IMR-90 (cell line): ENCODE data around the gene SCCPDH. TPM values are rescaled to one million over a fixed set of nuclear protein-coding genes. Genes with fewer than 3 reads are reported as not detected.

Experiments used
- ATAC-seq: fragments of 200-7000 bp; cut with Tn5 transposase; 2 replicates; pipeline ENCODE4 v1.9.1; 2020; ENCODE audit warnings: low read depth, mild to moderate bottlenecking, moderate library complexity
- BruUV-seq: library from RNA; stranded (reverse); fragments of 400-500 nt; replicated peaks from 2 replicates; lab custom pipeline; 2021; lab: Mats Ljungman, UMichigan
- CTCF ChIA-PET: fragments of 300-600 bp; formaldehyde crosslinking; extraction: SDS; loops from one replicate; lab custom pipeline; 2021; ENCODE audit warnings: antibody characterized with exemption; lab: Yijun Ruan, JAX
- POLR2A ChIA-PET: fragments of 300-600 bp; sonication (Branson Sonifier 250); formaldehyde crosslinking; loops from one replicate; lab custom pipeline; 2022; ENCODE audit warnings: antibody characterized with exemption; ENCODE audit not compliant: unreplicated experiment; lab: Charles Lee
- DNase-seq: peaks from one replicate; pipeline ENCODE4 v3.0.0; 2013
- H2AFZ ChIP-seq: replicated peaks from 2 replicates; pipeline ENCODE3; 2013; ENCODE audit warnings: low read length, mild to moderate bottlenecking; ENCODE audit not compliant: poor library complexity
- H2AK5ac ChIP-seq: 2 replicates; pipeline ENCODE4 v1.6.1; 2013; ENCODE audit warnings: low read depth, low read length, inconsistent platforms
- H2AK9ac ChIP-seq: replicated peaks from 2 replicates; pipeline ENCODE3; 2013; ENCODE audit warnings: mild to moderate bottlenecking, low read depth, low read length, moderate library complexity; ENCODE audit not compliant: poor library complexity
- H2BK120ac ChIP-seq: 2 replicates; pipeline ENCODE4 v1.6.1; 2013; ENCODE audit warnings: low read depth, low read length, inconsistent platforms
- H2BK15ac ChIP-seq: 3 replicates; pipeline ENCODE4 v1.6.1; 2013; ENCODE audit warnings: low read depth, low read length, inconsistent platforms
- H2BK20ac ChIP-seq: 2 replicates; pipeline ENCODE4 v1.6.1; 2013; ENCODE audit warnings: low read depth, mild to moderate bottlenecking, inconsistent platforms, low read length, moderate library complexity
- H2BK5ac ChIP-seq: 2 replicates; pipeline ENCODE4 v1.6.1; 2013; ENCODE audit warnings: mild to moderate bottlenecking, low read depth, low read length, inconsistent platforms; ENCODE audit not compliant: poor library complexity, severe bottlenecking
- H3K14ac ChIP-seq: replicated peaks from 2 replicates; pipeline ENCODE4 v1.6.1; 2013; ENCODE audit warnings: low read depth, low read length, inconsistent platforms
- H3K18ac ChIP-seq: 2 replicates; pipeline ENCODE4 v1.6.1; 2013; ENCODE audit warnings: low read depth, low read length, control low read depth
- H3K23ac ChIP-seq: 2 replicates; pipeline ENCODE4 v1.6.1; 2013; ENCODE audit warnings: low read depth, low read length, inconsistent platforms
- H3K27ac ChIP-seq: 2 replicates; pipeline ENCODE4 v1.5.1; 2013; ENCODE audit warnings: mild to moderate bottlenecking, control low read depth, low read length; ENCODE audit not compliant: insufficient read depth
- H3K27me3 ChIP-seq: 2 replicates; pipeline ENCODE4 v1.6.1; 2013; ENCODE audit warnings: low read length; ENCODE audit not compliant: control insufficient read depth, insufficient read depth
- H3K36me3 ChIP-seq: 2 replicates; pipeline ENCODE4 v1.6.1; 2013; ENCODE audit warnings: low read length, mixed read lengths; ENCODE audit not compliant: control insufficient read depth, insufficient read depth
- H3K4ac ChIP-seq: 2 replicates; pipeline ENCODE4 v1.6.1; 2013; ENCODE audit warnings: low read depth, low read length, inconsistent platforms
- H3K4me1 ChIP-seq: 2 replicates; pipeline ENCODE4 v1.6.1; 2013; ENCODE audit warnings: low read length, mixed read lengths; ENCODE audit not compliant: control insufficient read depth, insufficient read depth
- H3K4me2 ChIP-seq: 2 replicates; pipeline ENCODE4 v1.6.1; 2013; ENCODE audit warnings: low read depth, mild to moderate bottlenecking, control low read depth, low read length, moderate library complexity
- H3K4me3 ChIP-seq: 2 replicates; pipeline ENCODE4 v1.5.1; 2013; ENCODE audit warnings: low read depth, mild to moderate bottlenecking, control low read depth, low read length, moderate library complexity; ENCODE audit not compliant: insufficient read depth
- H3K56ac ChIP-seq: 2 replicates; pipeline ENCODE4 v1.6.1; 2013; ENCODE audit warnings: low read length, inconsistent platforms; ENCODE audit not compliant: insufficient read depth; ENCODE audit errors: extremely low read depth
- H3K79me1 ChIP-seq, 2 experiments: 2 replicates each; pipeline ENCODE4 v1.6.1; 2013; ENCODE audit warnings: low read length in 2 of 2, inconsistent platforms in 1 of 2, low read depth in 1 of 2
- H3K9ac ChIP-seq: 2 replicates; pipeline ENCODE4 v1.6.1; 2013; ENCODE audit warnings: low read depth, low read length, control low read depth
- H3K9me1 ChIP-seq: 2 replicates; pipeline ENCODE4 v1.6.1; 2013; ENCODE audit warnings: low read length, inconsistent platforms; ENCODE audit not compliant: insufficient read depth
- H3K9me3 ChIP-seq: 2 replicates; pipeline ENCODE4 v1.6.1; 2013; ENCODE audit warnings: low read length; ENCODE audit not compliant: control insufficient read depth, insufficient read depth
- H4K20me1 ChIP-seq: 2 replicates; pipeline ENCODE4 v1.6.1; 2013; ENCODE audit warnings: low read length, inconsistent platforms; ENCODE audit not compliant: insufficient read depth
- H4K5ac ChIP-seq: 2 replicates; pipeline ENCODE4 v1.6.1; 2013; ENCODE audit warnings: mild to moderate bottlenecking, low read depth, low read length, control low read depth
- H4K8ac ChIP-seq, 2 experiments: 2 replicates each; pipeline ENCODE4 v1.6.1; 2013; ENCODE audit warnings: low read depth in 2 of 2, low read length in 2 of 2, control low read depth in 1 of 2, inconsistent platforms in 1 of 2
- H4K91ac ChIP-seq: 2 replicates; pipeline ENCODE4 v1.6.1; 2013; ENCODE audit warnings: low read depth, low read length, inconsistent platforms; ENCODE audit not compliant: insufficient read depth
- BHLHE40 ChIP-seq: fragments of 150-350 bp; IDR thresholded peaks from 2 replicates; pipeline ENCODE4 v1.6.1; 2016; ENCODE audit warnings: mild to moderate bottlenecking, low read depth, low read length
- MAFK ChIP-seq: IDR thresholded peaks from 2 replicates; pipeline ENCODE4 v1.6.1; 2012; ENCODE audit warnings: low read depth, low read length, improper control_type of control experiment
- MAZ ChIP-seq: IDR thresholded peaks from 2 replicates; pipeline ENCODE4 v1.6.1; 2012; ENCODE audit warnings: low read depth, mild to moderate bottlenecking, low read length, improper control_type of control experiment, moderate library complexity, borderline replicate concordance
- RCOR1 ChIP-seq: IDR thresholded peaks from 2 replicates; pipeline ENCODE4 v1.6.1; 2012; ENCODE audit warnings: mild to moderate bottlenecking, low read length, improper control_type of control experiment; ENCODE audit not compliant: insufficient replicate concordance
- RFX5 ChIP-seq: IDR thresholded peaks from 2 replicates; pipeline ENCODE4 v1.8.0; 2012; ENCODE audit warnings: low read depth, mild to moderate bottlenecking, low read length, moderate library complexity
- WGBS, 2 experiments: methylation state at CpG; one replicate each; pipeline versions ENCODE4 v1.1.5 to v1.1.7; 2013; ENCODE audit warnings: missing lambda C conversion rate in 2 of 2; ENCODE audit not compliant: insufficient read length in 1 of 2; ENCODE audit errors: extremely low coverage in 2 of 2; 5-methylcytosine and 5-hydroxymethylcytosine counted together
- dilution Hi-C: fragments of 300-500 bp; cut with HindIII; formaldehyde crosslinking; loops from one replicate; pipeline ENCODE4 v1.14.3; 2018; ENCODE audit warnings: low sequenced_read_pairs; ENCODE audit not compliant: unreplicated experiment
- in situ Hi-C: fragments of 300-500 bp; cut with MboI; formaldehyde crosslinking; loops from 3 replicates; pipeline ENCODE4 v1.14.3; 2019; ENCODE audit warnings: low sequenced_read_pairs, inconsistent platforms, mixed read lengths
- intact Hi-C: fragments of 100-400 bp; cut with micrococcal nuclease; formaldehyde crosslinking; loops from 2 replicates; pipeline ENCODE4 v1.10.0; 2022
- polyA plus RNA-seq, 3 experiments: library from polyadenylated mRNA; depleted of rRNA; stranded (reverse); fragments of >200 nt; gene quantifications; 2 replicates each; pipeline ENCODE4 v1.2.3, GENCODE V29; 2012; ENCODE audit warnings: low replicate concordance in 1 of 3
- total RNA-seq: library from RNA; depleted of rRNA; stranded (reverse); fragments of >200 nt; gene quantifications from 2 replicates; pipeline ENCODE4 v1.2.3, GENCODE V29; 2012

Gene SCCPDH
- total and polyA plus RNA-seq, 2 of the 4 experiments (the other 2 are of a cell fraction): 26.9 to 37.8 TPM

- POLR2A ChIA-PET: no interaction called here
- H2BK20ac ChIP-seq: no peak overlapping the region
- TF ChIP-seq RFX5 (no peak), MAZ (no peak), RCOR1 (no peak), MAFK (no peak), BHLHE40 (no peak)
- H4K8ac ChIP-seq: no peak overlapping the region
- no peak overlapping the region for H4K5ac ChIP-seq
- in situ Hi-C loops (no loop called here), dilution Hi-C loops (no loop called here), intact Hi-C loops (no loop called here)
- no peak overlapping the region for H2BK15ac ChIP-seq
- H3K9me1 ChIP-seq: peaks cover 2% of the 10 kb centered on the region; the same call in 1 of the 2 replicates
- H3K4ac ChIP-seq: no peak overlapping the region
- peaks cover 28% of the 10 kb centered on the region for H3K36me3 ChIP-seq
- no peaks in the 10 kb centered on the region for H3K4me1 ChIP-seq
- no peak overlapping the region for H3K23ac ChIP-seq
- no peak overlapping the region for H3K56ac ChIP-seq
- no peak for DNase-seq
- CTCF ChIA-PET: no interaction called here
- BruUV-seq: no TSS peak
- H3K18ac ChIP-seq: no peak overlapping the region
- no peak overlapping the region for H2BK120ac ChIP-seq
- H3K27ac ChIP-seq: no peak overlapping the region
- H4K91ac ChIP-seq: no peak overlapping the region
- ATAC-seq: no peak
- no peak overlapping the region for H3K9ac ChIP-seq
- no peak overlapping the region for H3K14ac ChIP-seq
- H3K4me2 ChIP-seq: no peak overlapping the region
- no peak overlapping the region for H2AK5ac ChIP-seq
- H3K27me3 ChIP-seq: no peaks in the 10 kb centered on the region
- H2AFZ ChIP-seq: no peak overlapping the region
- no peak overlapping the region for H2AK9ac ChIP-seq
- no peaks in the 10 kb centered on the region for H3K79me1 ChIP-seq
- no peaks in the 10 kb centered on the region; the same call in 1 of the 2 replicates for H4K20me1 ChIP-seq
- WGBS, 2 experiments: 100% methylated on average over 1 of the region's 6 CpGs; no CpG with 5 or more reads in 1 of the 2 experiments
- no peak overlapping the region for H3K4me3 ChIP-seq
- no peak overlapping the region for H2BK5ac ChIP-seq
- H3K9me3 ChIP-seq: peaks cover 1% of the 10 kb centered on the region; the same call in 1 of the 2 replicates
Observed at GRCh38 chr1:246776923-246777322, 52.7 kb downstream of the SCCPDH start.
